ENCODE measurements around the gene RCN2. TPM values are rescaled to one million over a fixed set of nuclear protein-coding genes. Genes with fewer than 3 reads are reported as not detected.

The RCN2 gene
- total RNA-seq, 3 donors from 2014 or later = 40.6 to 47.2 (median 46.2) TPM

GRCh38 chr15:76979331-76979925 lies 47.9 kb downstream of the RCN2 start:
- intact Hi-C loops (cut with DNase I; ENCODE audit: low total_unique reads) = no loop called here
- no peak for TF ChIP-seq POLR2AphosphoS5 (IDR thresholded peaks at IDR 0.05)
- TF ChIP-seq, protein P1, sequence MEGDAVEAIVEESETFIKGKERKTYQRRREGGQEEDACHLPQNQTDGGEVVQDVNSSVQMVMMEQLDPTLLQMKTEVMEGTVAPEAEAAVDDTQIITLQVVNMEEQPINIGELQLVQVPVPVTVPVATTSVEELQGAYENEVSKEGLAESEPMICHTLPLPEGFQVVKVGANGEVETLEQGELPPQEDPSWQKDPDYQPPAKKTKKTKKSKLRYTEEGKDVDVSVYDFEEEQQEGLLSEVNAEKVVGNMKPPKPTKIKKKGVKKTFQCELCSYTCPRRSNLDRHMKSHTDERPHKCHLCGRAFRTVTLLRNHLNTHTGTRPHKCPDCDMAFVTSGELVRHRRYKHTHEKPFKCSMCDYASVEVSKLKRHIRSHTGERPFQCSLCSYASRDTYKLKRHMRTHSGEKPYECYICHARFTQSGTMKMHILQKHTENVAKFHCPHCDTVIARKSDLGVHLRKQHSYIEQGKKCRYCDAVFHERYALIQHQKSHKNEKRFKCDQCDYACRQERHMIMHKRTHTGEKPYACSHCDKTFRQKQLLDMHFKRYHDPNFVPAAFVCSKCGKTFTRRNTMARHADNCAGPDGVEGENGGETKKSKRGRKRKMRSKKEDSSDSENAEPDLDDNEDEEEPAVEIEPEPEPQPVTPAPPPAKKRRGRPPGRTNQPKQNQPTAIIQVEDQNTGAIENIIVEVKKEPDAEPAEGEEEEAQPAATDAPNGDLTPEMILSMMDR (IDR thresholded peaks at IDR 0.05) = no peak
- TF ChIP-seq POLR2A (IDR thresholded peaks at IDR 0.05) = no peak
- Histone ChIP-seq H3K36me3 (no peaks in the 10 kb centered on the region), H3K27ac (no peak overlapping the region), H3K27me3 (no peaks in the 10 kb centered on the region), H3K4me1 (no peaks in the 10 kb centered on the region), H3K9me3 (no peaks in the 10 kb centered on the region), H3K4me3 (no peak overlapping the region)
- DNase-seq (ENCODE audit: low spot score in 2 of 2) = no peak

GRCh38 chr15:76979996-76980520 lies 48.5 kb downstream of the RCN2 start:
- intact Hi-C loops (cut with DNase I; ENCODE audit: low total_unique reads) = no loop called here

DNA sequence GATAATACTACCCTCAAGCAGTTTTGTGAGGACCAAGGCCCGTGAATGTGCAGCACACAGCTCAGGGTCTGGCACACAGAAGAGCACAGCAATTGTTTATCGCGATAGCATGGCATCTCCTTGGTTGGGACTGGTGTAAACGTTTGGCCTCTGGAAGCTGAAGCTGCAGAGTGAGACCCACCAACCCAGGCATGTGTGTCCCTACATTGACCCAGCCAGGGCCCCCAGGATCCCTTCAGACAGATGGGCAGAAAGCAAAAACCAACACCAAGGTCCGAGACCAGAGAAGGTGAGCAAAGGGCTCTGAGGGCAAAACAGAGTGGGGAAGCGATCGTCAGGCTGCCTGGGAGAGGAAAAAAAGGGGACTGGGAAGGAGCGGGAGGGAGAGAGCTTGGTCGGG lies 50.8 kb downstream of the RCN2 start:
- intact Hi-C loops (cut with DNase I; ENCODE audit: low total_unique reads) = no loop called here
- Histone ChIP-seq H3K27ac (no peak overlapping the region), H3K27me3 (no peaks in the 10 kb centered on the region), H3K9me3 (no peaks in the 10 kb centered on the region), H3K4me1 (no peaks in the 10 kb centered on the region), H3K4me3 (no peak overlapping the region), H3K36me3 (no peaks in the 10 kb centered on the region)
- no peak for TF ChIP-seq POLR2AphosphoS5 (IDR thresholded peaks at IDR 0.05)
- TF ChIP-seq POLR2A (IDR thresholded peaks at IDR 0.05) = no peak
- TF ChIP-seq, protein P1 (IDR thresholded peaks at IDR 0.05) = no peak
- no peak for DNase-seq (ENCODE audit: low spot score in 2 of 2)

More at GRCh38 chr15:76979996-76980520, 48.5 kb downstream of the RCN2 start:
- Histone ChIP-seq H3K27me3 (no peaks in the 10 kb centered on the region), H3K4me3 (no peak overlapping the region), H3K9me3 (no peaks in the 10 kb centered on the region), H3K36me3 (no peaks in the 10 kb centered on the region), H3K27ac (no peak overlapping the region), H3K4me1 (no peaks in the 10 kb centered on the region)
- no peak for DNase-seq (ENCODE audit: low spot score in 2 of 2)
- TF ChIP-seq, protein P1 (IDR thresholded peaks at IDR 0.05) = no peak
- TF ChIP-seq POLR2AphosphoS5 (IDR thresholded peaks at IDR 0.05) (no peak), POLR2A (IDR thresholded peaks at IDR 0.05) (no peak)

DNA sequence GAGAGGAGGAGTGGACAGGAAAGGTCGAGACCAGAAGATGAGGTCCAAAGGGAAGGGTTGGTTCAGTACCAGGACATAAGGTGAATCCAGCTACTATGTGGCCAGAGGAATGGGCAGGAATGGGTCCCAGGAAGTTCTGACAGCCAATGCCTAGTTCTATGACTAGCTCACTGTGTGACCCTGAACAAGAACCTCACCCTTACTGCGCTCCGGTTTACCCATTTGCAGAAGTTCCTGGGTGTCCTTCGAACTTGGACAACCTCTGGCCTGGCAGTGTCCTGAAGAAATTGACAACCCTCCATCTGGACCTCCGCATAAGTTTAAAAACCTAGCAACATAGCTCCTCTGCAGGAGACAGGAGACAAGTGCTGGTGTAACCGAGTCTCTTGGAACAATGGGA lies 51.2 kb downstream of the RCN2 start:
- Histone ChIP-seq H3K4me3 (no peak overlapping the region), H3K27ac (no peak overlapping the region), H3K4me1 (no peaks in the 10 kb centered on the region), H3K36me3 (no peaks in the 10 kb centered on the region), H3K27me3 (no peaks in the 10 kb centered on the region), H3K9me3 (no peaks in the 10 kb centered on the region)
- no peak for DNase-seq (ENCODE audit: low spot score in 2 of 2)
- no peak for TF ChIP-seq POLR2AphosphoS5 (IDR thresholded peaks at IDR 0.05)
- TF ChIP-seq POLR2A (IDR thresholded peaks at IDR 0.05) = no peak
- TF ChIP-seq, protein P1 (IDR thresholded peaks at IDR 0.05) = no peak
- intact Hi-C loops (cut with DNase I; ENCODE audit: low total_unique reads) = no loop called here

GRCh38 chr15:76983590-76984375 lies 52.2 kb downstream of the RCN2 start:
- Histone ChIP-seq H3K27ac (no peak overlapping the region), H3K36me3 (no peaks in the 10 kb centered on the region), H3K4me1 (no peaks in the 10 kb centered on the region), H3K4me3 (no peak overlapping the region), H3K9me3 (no peaks in the 10 kb centered on the region), H3K27me3 (no peaks in the 10 kb centered on the region)
- DNase-seq (ENCODE audit: low spot score in 2 of 2) = no peak
- TF ChIP-seq POLR2A (IDR thresholded peaks at IDR 0.05) = no peak
- TF ChIP-seq POLR2AphosphoS5 (IDR thresholded peaks at IDR 0.05) = no peak
- TF ChIP-seq, protein P1 (IDR thresholded peaks at IDR 0.05) = no peak
- intact Hi-C loops (cut with DNase I; ENCODE audit: low total_unique reads) = no loop called here

Data from breast epithelium (tissue), 4 donors.